HG03280 (cell line): Measurements from ENCODE around the gene GALNT18.

Experiments
- ATAC-seq: cut with Tn5 transposase; IDR thresholded peaks from one replicate; pipeline ENCODE4 v1.9.1; 2021; ENCODE audit warnings: mild to moderate bottlenecking, moderate library complexity; ENCODE audit not compliant: unreplicated experiment

The GALNT18 gene

GRCh38 chr11:11501546-11502262, 120.1 kb downstream of the GALNT18 start:
- no peak for ATAC-seq

GRCh38 chr11:11500744-11501487, 120.9 kb downstream of the GALNT18 start:
- no peak for ATAC-seq

- no peak for ATAC-seq
Measured at GRCh38 chr11:11499300-11499699, 122.5 kb downstream of the GALNT18 start.

DNA sequence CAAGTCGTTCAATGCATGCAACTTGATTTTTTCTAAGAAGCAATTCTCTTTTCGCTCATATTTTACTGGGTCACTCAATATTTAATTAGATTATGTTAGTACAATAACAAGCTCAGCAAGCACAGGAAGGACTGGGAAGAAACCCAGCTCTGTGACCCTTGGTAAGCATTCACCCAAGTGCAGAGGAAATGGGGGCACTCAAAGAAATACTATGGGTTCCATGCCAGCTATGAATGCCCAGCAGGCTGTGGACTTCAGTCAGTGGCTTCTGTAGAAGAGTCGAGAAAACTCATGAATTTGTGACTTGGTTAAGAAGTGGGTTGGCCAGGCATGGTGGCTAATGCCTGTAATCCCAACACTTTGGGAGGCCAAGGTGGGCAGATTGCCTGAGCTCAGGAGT, 123.6 kb downstream of the GALNT18 start:
- no peak for ATAC-seq

GRCh38 chr11:11496879-11497278, 124.9 kb downstream of the GALNT18 start:
- ATAC-seq = no peak

GRCh38 chr11:11494348-11494747, 127.5 kb downstream of the GALNT18 start:
- ATAC-seq = no peak

GRCh38 chr11:11493698-11494097, 128.1 kb downstream of the GALNT18 start:
- no peak for ATAC-seq

DNA sequence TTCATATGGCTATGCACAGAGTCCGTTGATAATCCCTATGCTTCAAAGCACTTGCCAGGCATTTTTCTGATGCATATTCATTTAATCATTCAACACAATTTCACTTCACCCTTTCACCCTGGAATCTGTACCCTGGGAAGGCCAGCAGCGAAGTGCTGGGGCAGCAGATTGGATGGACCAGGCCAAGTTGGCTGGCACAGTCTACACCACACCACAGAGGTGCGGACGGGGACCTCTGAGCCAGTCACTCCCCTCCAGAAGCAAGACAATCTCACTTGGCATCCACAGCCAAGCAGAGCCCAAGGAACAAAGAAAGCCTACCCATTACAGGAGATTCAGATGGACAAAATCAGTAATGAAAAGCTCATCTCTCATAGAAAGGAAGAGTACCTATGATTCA, 130.2 kb downstream of the GALNT18 start:
- ATAC-seq = no peak

DNA sequence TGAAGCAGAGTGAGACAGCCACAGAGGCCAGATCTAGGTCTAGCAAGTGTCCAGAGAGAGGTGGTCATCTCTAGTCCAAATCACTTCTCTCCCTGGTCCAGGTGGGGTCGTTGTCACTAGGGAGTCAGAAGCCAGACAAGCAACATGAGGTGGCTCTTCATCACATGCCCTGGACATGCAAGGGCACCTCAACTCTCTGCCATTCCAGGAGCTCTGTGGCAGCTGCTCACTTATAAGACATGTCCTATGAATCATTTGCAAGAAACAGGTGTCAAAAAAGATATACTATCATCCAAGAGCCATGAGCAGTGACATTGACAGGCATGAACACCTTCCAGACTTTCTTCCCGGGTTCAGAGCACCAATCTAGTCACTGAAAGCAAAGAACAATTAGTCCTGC, 130.8 kb downstream of the GALNT18 start:
- no peak for ATAC-seq

- no peak for ATAC-seq
Measured at GRCh38 chr11:11486423-11486822, 135.4 kb downstream of the GALNT18 start.

- no peak for ATAC-seq
Measured at GRCh38 chr11:11486002-11486401, 135.8 kb downstream of the GALNT18 start.

DNA sequence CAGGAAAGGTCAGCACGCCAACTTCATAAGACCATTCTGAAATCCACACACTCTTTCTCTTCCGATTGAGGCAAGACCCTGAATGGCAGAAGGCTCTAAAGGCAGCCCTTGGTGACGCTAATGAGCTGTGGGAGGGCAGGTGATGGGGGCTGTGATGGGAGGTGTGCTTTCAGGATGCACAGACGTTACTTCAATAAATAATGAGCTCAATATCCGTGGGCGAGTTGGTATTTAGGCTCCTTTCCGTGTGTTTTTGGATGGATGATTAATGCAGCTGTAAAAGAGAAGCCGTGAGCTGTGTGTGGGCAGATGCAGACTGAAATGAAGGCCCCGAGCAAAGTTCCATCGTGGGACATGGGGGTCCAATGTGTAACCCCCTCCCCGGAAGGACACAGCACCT, 138.2 kb downstream of the GALNT18 start:
- no peak for ATAC-seq

DNA sequence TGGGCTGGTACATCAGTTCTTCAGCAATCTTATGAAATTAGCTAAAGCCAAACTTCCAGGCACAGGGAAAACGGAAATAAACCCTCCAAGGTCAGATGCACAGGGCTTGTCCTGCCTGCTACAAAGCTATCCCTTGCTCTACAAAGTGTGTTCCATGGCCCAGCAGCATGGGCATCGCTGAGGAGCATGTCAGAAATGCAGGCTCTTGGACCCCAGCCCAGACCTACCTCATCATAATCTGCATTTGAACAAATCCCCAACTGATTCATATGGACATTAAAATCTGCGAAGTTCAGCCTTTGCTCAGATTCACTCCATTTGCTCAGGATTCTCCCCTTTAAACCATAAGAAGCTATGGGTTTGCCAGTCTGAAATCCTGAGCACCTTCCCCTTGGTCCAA, 139.1 kb downstream of the GALNT18 start:
- ATAC-seq = no peak

DNA sequence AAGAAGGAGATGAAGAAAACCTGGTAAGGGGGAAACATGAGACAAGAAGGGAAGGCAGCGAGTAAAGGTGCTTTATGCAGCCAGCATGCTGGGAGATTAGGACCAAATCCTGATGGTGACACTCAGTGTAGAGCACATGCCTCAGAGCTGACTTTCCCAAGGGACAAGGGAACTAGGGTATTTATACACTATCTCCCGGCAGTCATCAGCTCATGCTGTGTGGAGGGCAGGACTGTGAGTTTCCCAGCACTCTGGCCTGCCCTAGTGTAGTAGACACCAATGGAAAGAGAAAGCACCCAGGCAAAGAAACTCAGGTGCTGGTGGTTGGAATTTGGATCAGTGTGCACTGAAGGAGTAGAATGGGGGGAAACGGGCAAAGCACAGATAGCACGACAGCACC, 140.4 kb downstream of the GALNT18 start:
- ATAC-seq = no peak

- ATAC-seq = no peak
Measured at GRCh38 chr11:11480971-11481370, 140.8 kb downstream of the GALNT18 start.

DNA sequence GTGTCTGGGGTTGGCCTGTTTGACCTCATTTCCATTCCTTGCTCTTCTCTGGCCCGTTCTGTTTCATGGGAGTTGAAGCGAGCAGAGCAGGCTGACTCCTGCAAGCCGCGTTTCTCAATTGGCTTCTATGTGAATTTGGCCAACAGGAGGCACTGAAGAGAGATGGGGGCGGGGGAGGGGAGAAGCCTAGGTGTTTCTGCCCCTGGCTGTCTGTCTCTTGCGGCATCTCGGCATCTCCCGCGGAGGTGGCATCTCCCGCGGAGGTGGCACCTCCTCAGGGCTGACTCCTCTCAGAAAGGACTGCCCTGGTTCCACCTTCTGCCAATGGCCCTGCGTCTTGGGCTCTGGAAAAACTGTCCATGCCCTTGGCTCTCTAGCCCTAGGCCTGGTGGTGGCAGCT, 143.1 kb downstream of the GALNT18 start:
- no peak for ATAC-seq

GRCh38 chr11:11477695-11478420, 143.9 kb downstream of the GALNT18 start:
- no peak for ATAC-seq

DNA sequence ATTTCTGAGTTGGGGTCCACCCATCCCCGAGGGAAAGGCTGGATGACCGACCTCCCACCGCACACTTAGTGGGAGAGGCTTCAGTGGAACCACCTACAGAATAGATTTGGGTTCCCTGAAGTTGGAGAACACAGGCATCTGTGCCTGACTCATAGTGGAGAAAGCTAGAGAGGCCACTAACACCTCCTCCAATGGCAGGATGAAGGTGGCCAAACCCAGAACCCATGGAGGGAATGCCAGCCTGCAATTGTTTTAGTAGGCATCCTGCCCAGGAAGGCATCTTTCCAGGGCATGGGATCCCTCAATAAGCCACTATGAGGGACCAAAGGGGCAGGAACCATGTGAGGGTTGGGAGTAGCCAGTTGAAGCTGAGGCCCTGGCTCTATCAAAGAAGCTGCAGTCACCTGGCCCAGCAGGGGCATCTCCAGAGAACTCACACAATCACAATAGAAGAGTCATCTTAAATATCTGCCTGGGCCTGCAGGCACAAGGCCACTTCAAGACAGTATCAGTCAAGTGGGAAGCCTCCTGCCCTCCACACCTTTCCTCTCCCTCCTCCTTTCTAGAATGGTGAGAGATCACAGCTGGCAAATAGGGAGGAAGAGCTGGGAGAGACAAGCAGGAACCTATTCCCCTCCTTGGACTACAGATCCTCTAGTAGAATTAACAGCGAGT, 144.7 kb downstream of the GALNT18 start:
- ATAC-seq = no peak

DNA sequence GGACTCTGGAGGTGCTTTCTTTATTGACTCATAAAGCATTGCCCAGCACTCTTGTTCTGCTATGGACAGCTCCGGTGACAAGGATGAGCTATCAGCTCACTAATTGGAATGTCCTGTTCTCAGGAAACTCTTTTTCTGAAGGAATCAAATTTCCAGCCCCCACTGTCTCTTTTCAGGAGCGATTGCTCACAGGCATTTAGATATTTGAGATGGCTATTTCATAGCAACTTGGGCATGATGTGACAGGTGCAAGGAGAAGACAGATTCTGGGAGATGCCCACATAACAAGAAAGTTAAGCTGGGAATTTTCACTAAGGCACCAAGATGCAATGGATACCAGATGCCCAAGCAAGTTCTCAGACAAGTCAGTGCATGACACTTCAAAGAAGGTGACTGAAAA, 145.3 kb downstream of the GALNT18 start:
- no peak for ATAC-seq

DNA sequence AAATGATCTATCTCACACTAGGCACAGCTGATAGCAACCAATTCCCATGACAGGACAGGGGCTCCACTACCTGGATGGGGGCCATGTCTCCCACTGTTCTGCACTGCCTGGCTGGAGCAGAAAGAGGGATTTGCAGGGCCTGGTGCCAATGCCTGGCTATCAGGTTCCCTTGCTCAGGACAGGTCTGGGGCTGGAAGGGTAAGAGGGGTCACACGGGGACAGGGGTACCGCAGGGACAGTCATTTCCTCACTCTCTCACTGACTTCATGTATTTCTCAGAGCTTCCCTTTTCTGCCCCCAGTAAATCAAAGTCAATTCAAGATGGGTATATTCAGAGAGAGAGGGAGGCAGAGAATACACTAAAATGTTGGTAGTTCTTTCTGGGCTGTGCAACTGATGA, 149.7 kb downstream of the GALNT18 start:
- no peak for ATAC-seq

GRCh38 chr11:11471201-11471600, 150.6 kb downstream of the GALNT18 start:
- ATAC-seq = no peak
